Omental fat pad (tissue), 4 donors: ENCODE measurements around the gene MTF2. TPM values are rescaled to one million over a fixed set of nuclear protein-coding genes. Genes with fewer than 3 reads are reported as not detected.

Source experiments
- ATAC-seq: fragments of 150-250 bp; one replicate; pipeline ENCODE4 v1.9.1; 2016; ENCODE audit warnings: mild to moderate bottlenecking, moderate library complexity; ENCODE audit not compliant: low FRiP score
- DNase-seq: peaks from one replicate; pipeline ENCODE4 v3.0.0-alpha.2; 2019; ENCODE audit warnings: low spot score
- CTCF ChIP-seq, 3 donors: fragments of 450-650 bp; IDR thresholded peaks; one replicate each; pipeline ENCODE4 v1.5.1; 2016 to 2017; ENCODE audit warnings: antibody characterized with exemption in 3 of 3, mild to moderate bottlenecking in 3 of 3, moderate library complexity in 2 of 3
- total RNA-seq, 4 donors: library from RNA; depleted of rRNA; stranded (reverse); fragments of >200 nt; gene quantifications; one replicate each; pipeline ENCODE4 v1.1.0, GENCODE V29; 2016

MTF2 gene
- total RNA-seq, 4 donors from 2014 or later, result 8.4 to 27.6 (median 14.1) TPM

GRCh38 chr1:93036672-93037071, 42.4 kb upstream of the MTF2 start:
- TF ChIP-seq CTCF (IDR thresholded peaks at IDR 0.05), result no peak
- no peak for DNase-seq
- no peak for ATAC-seq

- no peak for TF ChIP-seq CTCF (IDR thresholded peaks at IDR 0.05)
- DNase-seq, result no peak
- ATAC-seq, result no peak
These were observed 36.7 kb upstream of the MTF2 start for GRCh38 chr1:93042187-93043056.

GRCh38 chr1:93043057-93043557, 36.0 kb upstream of the MTF2 start:
- no peak for TF ChIP-seq CTCF (IDR thresholded peaks at IDR 0.05)
- no peak for DNase-seq
- ATAC-seq, result no peak

- TF ChIP-seq CTCF (IDR thresholded peaks at IDR 0.05), result no peak
- DNase-seq, result no peak
- no peak for ATAC-seq
These were observed 31.5 kb upstream of the MTF2 start for GRCh38 chr1:93047618-93048017.

- ATAC-seq (no peak), DNase-seq (no peak)
- no peak for TF ChIP-seq CTCF (IDR thresholded peaks at IDR 0.05)
These were observed 27.1 kb upstream of the MTF2 start for GRCh38 chr1:93051961-93052360.

- no peak for TF ChIP-seq CTCF (IDR thresholded peaks at IDR 0.05)
- DNase-seq (no peak), ATAC-seq (no peak)
These were observed 22.9 kb upstream of the MTF2 start for GRCh38 chr1:93056214-93056613.

GRCh38 chr1:93056649-93057048, 22.4 kb upstream of the MTF2 start:
- TF ChIP-seq CTCF (IDR thresholded peaks at IDR 0.05), result no peak
- DNase-seq, result no peak
- ATAC-seq, result no peak
